Peyer's patch (tissue), 4 donors: ENCODE data around the gene TPRX1. TPM values are rescaled to one million over a fixed set of nuclear protein-coding genes. Genes with fewer than 3 reads are reported as not detected.
A peak's percentile ranks its signal among the peaks of the same experiment; 100 is the strongest.

Experiments used
- DNase-seq, 3 donors: peaks; one replicate each; pipeline ENCODE4 v3.0.0-alpha.2; 2017 to 2019
- H3K27ac ChIP-seq, 4 donors: fragments of 200-600 bp; sonication (generic); one replicate each; pipeline ENCODE4 v1.5.1; 2016 to 2019
- H3K27me3 ChIP-seq, 2 donors: fragments of 200-600 bp; sonication (generic); one replicate each; pipeline ENCODE4 v1.5.1; 2019
- H3K36me3 ChIP-seq, 3 donors: fragments of 200-600 bp; sonication (generic); one replicate each; pipeline ENCODE4 v1.5.1; 2016 to 2019
- H3K4me1 ChIP-seq, 4 donors: fragments of 200-600 bp; sonication (generic); one replicate each; pipeline ENCODE4 v1.5.1; 2016 to 2019
- H3K4me3 ChIP-seq, 4 donors: fragments of 200-600 bp; sonication (generic); 1 replicate in 3 of 4; 2 replicates in 1 of 4; pipeline ENCODE4 v1.5.1; 2016 to 2019; ENCODE audit warnings: mild to moderate bottlenecking in 1 of 4
- H3K9me3 ChIP-seq, 4 donors: fragments of 200-600 bp; sonication (generic); one replicate each; pipeline ENCODE4 v1.5.1; 2016 to 2019; ENCODE audit warnings: mild to moderate bottlenecking in 1 of 4
- POLR2A ChIP-seq, 2 donors: fragments of 450-650 bp; IDR thresholded peaks; one replicate each; pipeline ENCODE4 v1.5.1; 2017; ENCODE audit warnings: antibody characterized with exemption in 2 of 2, mild to moderate bottlenecking in 2 of 2, moderate library complexity in 2 of 2
- total RNA-seq, 4 donors: library from RNA; depleted of rRNA; stranded (reverse); fragments of >200 nt; gene quantifications; one replicate each; pipeline ENCODE4 v1.1.0, GENCODE V29; 2016
- TF ChIP-seq, protein P1 (sequence below), 6 experiments: fragments of 450-650 bp in 4 of 6; fragments of 200-600 bp in 2 of 6; sonication (generic) in 1 of 6; IDR thresholded peaks; one replicate each; pipeline ENCODE4 v1.5.1; 2017 to 2019; ENCODE audit warnings: antibody characterized with exemption in 6 of 6, mild to moderate bottlenecking in 3 of 6, moderate library complexity in 1 of 6

The TPRX1 gene
- total RNA-seq, 4 donors from 2014 or later, result not detected

DNA sequence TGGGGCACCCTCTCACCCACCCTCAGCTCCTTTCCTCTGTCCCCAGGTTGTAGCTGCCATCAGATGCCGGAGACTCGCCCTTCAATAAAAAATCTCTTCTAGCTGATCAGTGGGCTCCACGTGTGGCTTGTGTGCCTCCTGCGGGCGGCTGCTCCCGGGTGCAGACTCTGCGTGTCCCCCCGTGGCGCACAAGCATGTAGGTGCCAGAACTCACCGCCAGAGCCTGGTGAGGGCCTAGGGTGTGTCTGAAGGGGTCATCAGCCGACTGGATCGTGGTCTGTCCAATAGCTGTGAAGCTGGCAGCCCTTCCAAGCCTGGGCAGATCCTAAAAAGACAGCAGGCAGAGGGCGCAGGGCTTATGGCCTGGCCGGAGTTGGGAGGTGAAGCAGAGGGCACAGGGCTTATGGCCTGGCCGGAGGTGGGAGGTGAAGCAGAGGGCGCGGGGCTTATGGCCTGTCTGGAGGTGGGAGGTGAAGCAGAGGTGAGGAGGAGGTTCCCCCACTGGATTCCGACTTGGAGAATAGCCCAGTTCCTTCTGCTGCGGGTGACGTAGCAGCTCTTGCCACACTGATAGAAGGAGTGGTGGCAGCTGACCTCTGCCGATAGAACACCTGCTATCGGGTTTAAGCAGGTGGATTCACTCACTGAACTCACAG, 47.3 kb downstream of the TPRX1 start:
- H3K4me3 ChIP-seq, result no peak overlapping the region
- TF ChIP-seq, protein P1, sequence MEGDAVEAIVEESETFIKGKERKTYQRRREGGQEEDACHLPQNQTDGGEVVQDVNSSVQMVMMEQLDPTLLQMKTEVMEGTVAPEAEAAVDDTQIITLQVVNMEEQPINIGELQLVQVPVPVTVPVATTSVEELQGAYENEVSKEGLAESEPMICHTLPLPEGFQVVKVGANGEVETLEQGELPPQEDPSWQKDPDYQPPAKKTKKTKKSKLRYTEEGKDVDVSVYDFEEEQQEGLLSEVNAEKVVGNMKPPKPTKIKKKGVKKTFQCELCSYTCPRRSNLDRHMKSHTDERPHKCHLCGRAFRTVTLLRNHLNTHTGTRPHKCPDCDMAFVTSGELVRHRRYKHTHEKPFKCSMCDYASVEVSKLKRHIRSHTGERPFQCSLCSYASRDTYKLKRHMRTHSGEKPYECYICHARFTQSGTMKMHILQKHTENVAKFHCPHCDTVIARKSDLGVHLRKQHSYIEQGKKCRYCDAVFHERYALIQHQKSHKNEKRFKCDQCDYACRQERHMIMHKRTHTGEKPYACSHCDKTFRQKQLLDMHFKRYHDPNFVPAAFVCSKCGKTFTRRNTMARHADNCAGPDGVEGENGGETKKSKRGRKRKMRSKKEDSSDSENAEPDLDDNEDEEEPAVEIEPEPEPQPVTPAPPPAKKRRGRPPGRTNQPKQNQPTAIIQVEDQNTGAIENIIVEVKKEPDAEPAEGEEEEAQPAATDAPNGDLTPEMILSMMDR (IDR thresholded peaks at IDR 0.05), result peak in 2 of 6 experiments; percentile 2 to 9
- no peak for TF ChIP-seq POLR2A (IDR thresholded peaks at IDR 0.05)
- peak in 1 of 3 donors; percentile 75 for DNase-seq
- H3K9me3 ChIP-seq, result no peaks in the 10 kb centered on the region
- peak overlapping the region in 3 of 4 donors; percentile 61 to 91 (median 74) for H3K27ac ChIP-seq
- peaks cover 0 to 14% (median 3%) of the 10 kb centered on the region in 4 donors for H3K4me1 ChIP-seq
- H3K36me3 ChIP-seq, result peaks cover 0 to 59% (median 0%) of the 10 kb centered on the region in 3 donors
- H3K27me3 ChIP-seq, result no peaks in the 10 kb centered on the region

DNA sequence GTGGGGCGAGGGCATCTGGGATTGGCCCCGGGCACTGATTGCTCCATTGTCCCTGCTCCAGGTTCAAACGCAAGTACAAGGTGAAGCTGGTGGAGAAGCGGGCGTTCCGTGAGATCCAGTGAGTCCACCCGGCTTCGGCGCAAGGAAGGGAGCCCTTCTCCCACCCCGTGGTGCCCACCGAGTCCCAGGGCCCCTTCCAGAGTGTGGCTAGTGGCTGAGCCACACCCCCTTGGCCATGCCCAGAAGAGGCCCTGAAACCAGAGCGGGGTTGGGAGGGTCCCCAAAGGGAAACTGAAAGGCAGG, 47.8 kb downstream of the TPRX1 start:
- Histone ChIP-seq H3K9me3 (no peaks in the 10 kb centered on the region), H3K27ac (peak overlapping the region in 3 of 4 donors; percentile 61 to 91 (median 74)), H3K36me3 (peaks cover 0 to 64% (median 0%) of the 10 kb centered on the region in 3 donors), H3K27me3 (no peaks in the 10 kb centered on the region), H3K4me1 (peaks cover 0 to 14% (median 3%) of the 10 kb centered on the region in 4 donors), H3K4me3 (no peak overlapping the region)
- TF ChIP-seq POLR2A (IDR thresholded peaks at IDR 0.05), result no peak
- TF ChIP-seq, protein P1 (IDR thresholded peaks at IDR 0.05), result no peak
- no peak for DNase-seq

DNA sequence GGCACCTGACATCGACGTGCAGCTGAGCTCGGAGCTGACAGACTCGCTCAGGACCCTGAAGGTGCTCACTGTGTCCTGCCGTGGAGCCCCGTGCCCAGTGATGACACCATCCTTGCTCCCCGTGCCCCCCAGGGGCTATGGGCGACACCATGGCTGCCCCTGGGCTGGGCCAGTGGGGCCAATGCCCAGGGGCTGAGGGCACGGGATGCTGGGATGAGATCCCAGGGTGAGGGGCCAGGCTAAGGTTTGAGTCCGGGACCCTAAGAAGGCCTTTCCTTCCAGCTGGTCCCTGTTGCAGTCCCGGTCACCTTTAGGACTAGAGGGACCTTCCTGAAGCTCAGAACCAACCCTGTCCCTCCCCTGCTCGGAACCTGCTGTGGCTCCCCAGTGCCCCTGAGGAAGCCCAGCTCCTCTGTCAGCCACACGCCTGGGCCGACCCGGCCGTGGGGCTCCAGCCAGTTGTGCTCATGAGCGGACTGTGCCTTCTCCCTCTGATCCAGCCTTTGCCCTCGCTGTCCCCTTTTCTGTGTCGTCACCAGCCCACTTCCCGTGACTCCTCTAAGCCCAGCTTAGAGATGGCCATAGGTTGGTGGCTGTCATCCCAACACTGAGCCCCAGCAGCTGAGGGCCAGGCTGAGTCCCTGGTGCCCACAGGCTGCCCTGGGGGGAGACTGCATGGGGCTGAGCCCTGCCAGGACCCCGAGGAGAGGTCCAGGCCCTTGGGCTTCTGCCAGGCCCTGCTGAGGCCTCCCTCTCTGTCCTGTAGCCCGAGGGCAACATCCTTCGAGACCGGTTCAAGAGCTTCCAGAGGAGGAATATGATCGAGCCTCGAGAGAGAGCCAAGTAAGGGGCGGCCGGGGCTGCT, 48.4 kb downstream of the TPRX1 start:
- H3K36me3 ChIP-seq, result peaks cover 0 to 70% (median 0%) of the 10 kb centered on the region in 3 donors
- no peak overlapping the region for H3K27ac ChIP-seq
- H3K27me3 ChIP-seq, result no peaks in the 10 kb centered on the region

DNA sequence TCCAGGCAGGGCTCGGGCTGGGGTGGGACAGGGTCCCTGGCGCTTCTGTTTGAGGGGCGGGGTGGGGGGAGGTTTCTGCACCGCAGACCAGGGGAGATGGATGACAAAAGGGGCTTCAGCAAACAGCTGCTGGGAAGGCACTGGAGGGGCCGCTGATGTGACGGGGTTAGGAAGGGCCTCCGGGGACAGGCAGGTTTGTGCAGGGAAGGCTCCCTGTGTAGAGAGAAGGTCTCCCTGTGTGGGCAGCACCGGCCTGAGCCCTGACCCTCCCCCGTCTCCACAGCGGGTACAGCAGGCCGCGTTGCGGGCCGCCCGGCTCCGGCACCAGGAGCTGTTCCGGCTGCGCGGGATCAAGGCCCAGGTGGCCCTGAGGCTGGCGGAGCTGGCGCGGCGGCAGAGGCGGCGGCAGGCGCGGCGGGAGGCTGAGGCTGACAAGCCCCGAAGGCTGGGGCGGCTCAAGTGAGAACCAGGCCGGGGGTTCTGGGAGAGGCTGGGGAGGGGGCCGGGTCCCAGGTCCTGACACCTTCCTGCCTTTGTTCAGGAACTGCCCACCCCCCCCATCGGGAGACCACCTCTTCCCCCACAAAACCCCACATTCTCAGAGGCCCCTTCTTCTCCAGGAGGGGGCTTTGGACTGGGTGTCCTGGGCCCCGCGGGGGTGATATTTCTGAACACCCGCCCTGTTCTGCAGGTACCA, 49.1 kb downstream of the TPRX1 start:
- no peak for TF ChIP-seq POLR2A (IDR thresholded peaks at IDR 0.05)
- TF ChIP-seq, protein P1 (IDR thresholded peaks at IDR 0.05), result no peak
- DNase-seq, result no peak
- Histone ChIP-seq H3K36me3 (peaks cover 0 to 78% (median 3%) of the 10 kb centered on the region in 3 donors), H3K27ac (no peak overlapping the region), H3K27me3 (no peaks in the 10 kb centered on the region), H3K9me3 (no peaks in the 10 kb centered on the region), H3K4me1 (peaks cover 0 to 14% (median 3%) of the 10 kb centered on the region in 4 donors), H3K4me3 (no peak overlapping the region)

More for the DNA sequence above, 48.4 kb downstream of the TPRX1 start:
- H3K4me1 ChIP-seq, result peaks cover 0 to 14% (median 3%) of the 10 kb centered on the region in 4 donors
- no peak overlapping the region for H3K4me3 ChIP-seq
- TF ChIP-seq, protein P1 (IDR thresholded peaks at IDR 0.05), result no peak
- no peak for TF ChIP-seq POLR2A (IDR thresholded peaks at IDR 0.05)
- DNase-seq, result no peak
- H3K9me3 ChIP-seq, result no peaks in the 10 kb centered on the region

DNA sequence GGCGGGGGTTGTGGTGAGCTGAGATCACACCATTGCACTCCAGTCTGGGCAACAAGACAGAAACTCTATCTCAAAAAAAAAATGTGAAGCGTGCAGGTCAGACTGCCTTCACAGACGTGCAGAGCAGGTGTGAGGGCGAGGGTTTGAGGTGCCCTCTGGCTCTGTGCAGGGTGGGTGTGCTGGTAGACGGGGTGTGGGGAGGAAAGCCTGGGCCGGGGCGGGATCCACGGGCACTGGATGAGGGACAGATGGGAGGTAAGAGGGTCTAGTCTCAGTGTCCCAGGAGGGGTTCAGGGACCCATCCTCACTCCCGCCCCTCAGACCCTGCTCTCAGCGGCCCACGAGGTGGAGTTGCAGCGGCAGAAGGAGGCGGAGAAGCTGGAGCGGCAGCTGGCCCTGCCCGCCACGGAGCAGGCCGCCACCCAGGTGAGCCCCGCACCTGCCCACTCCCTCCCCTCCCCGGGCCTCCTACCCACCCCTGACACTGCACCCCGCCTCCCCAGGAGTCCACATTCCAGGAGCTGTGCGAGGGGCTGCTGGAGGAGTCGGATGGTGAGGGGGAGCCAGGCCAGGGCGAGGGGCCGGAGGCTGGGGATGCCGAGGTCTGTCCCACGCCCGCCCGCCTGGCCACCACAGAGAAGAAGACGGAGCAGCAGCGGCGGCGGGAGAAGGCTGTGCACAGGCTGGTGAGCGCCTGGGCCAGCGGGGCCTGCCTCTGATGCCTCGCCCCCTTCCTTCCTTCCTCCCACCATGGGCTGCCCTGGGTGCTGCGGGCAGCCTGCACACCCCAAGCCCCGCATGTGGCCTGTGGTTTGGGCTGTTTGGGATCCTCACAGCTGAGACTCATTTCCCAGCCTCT, 49.9 kb downstream of the TPRX1 start:
- H3K4me1 ChIP-seq, result peaks cover 0 to 14% (median 3%) of the 10 kb centered on the region in 4 donors
- H3K27me3 ChIP-seq, result no peaks in the 10 kb centered on the region
- H3K36me3 ChIP-seq, result peaks cover 0 to 86% (median 4%) of the 10 kb centered on the region in 3 donors

More for the DNA sequence above, 49.9 kb downstream of the TPRX1 start:
- no peak for DNase-seq
- no peak overlapping the region for H3K27ac ChIP-seq
- no peaks in the 10 kb centered on the region for H3K9me3 ChIP-seq
- TF ChIP-seq, protein P1 (IDR thresholded peaks at IDR 0.05), result no peak
- no peak for TF ChIP-seq POLR2A (IDR thresholded peaks at IDR 0.05)
- no peak overlapping the region for H3K4me3 ChIP-seq
